ENCODE results near the gene ELOVL3. TPM values are rescaled to one million over a fixed set of nuclear protein-coding genes. Genes with fewer than 3 reads are reported as not detected.

The ELOVL3 gene
- total and polyA plus RNA-seq, 7 donors: 0.17 to 0.54 (median 0.26) TPM; not detected in 1

DNA sequence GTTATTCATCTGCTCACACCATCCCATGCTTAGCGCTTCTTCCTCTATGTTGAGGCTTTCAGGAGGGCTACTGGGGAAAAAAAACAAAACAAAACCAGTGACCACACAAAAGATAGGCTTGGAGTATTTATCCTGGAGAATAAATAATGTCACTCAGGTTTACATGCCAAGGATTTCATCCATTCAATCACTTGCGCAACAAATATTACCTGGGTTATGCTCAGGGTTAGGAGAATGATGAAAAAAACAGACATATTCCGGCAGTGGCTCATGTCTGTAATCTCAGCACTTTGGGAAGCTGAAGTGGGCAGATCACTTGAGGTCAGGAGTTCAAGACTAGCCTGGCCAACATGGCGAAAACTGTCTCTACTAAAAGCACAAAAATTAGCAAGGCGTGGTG is 3.3 kb upstream of the ELOVL3 start:
- no peaks in the 10 kb centered on the region for H3K27me3 ChIP-seq (ENCODE audit: insufficient read depth in 3 of 3, low read length in 2 of 3)
- WGBS, 3 donors: 87 to 92% (median 91%) methylated on average over 5 of the region's 5 CpGs
- TF ChIP-seq, protein P1, sequence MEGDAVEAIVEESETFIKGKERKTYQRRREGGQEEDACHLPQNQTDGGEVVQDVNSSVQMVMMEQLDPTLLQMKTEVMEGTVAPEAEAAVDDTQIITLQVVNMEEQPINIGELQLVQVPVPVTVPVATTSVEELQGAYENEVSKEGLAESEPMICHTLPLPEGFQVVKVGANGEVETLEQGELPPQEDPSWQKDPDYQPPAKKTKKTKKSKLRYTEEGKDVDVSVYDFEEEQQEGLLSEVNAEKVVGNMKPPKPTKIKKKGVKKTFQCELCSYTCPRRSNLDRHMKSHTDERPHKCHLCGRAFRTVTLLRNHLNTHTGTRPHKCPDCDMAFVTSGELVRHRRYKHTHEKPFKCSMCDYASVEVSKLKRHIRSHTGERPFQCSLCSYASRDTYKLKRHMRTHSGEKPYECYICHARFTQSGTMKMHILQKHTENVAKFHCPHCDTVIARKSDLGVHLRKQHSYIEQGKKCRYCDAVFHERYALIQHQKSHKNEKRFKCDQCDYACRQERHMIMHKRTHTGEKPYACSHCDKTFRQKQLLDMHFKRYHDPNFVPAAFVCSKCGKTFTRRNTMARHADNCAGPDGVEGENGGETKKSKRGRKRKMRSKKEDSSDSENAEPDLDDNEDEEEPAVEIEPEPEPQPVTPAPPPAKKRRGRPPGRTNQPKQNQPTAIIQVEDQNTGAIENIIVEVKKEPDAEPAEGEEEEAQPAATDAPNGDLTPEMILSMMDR (IDR thresholded peaks at IDR 0.05): no peak
- no peak overlapping the region for H3K4me3 ChIP-seq
- DNase-seq: no peak
- no peaks in the 10 kb centered on the region for H3K9me3 ChIP-seq
- H3K36me3 ChIP-seq (ENCODE audit: insufficient read depth in 1 of 2, low read depth in 1 of 2): no peaks in the 10 kb centered on the region
- peaks cover 13% of the 10 kb centered on the region for H3K4me1 ChIP-seq
- H3K27ac ChIP-seq: no peak overlapping the region
- no peak for ATAC-seq
- intact Hi-C loops (cut with DNase I): loop anchor here in 1 of 2 donors (10.0 kb wide), 1 partner anchor 48 kb away; no protein-coding TSS in a partner anchor

DNA sequence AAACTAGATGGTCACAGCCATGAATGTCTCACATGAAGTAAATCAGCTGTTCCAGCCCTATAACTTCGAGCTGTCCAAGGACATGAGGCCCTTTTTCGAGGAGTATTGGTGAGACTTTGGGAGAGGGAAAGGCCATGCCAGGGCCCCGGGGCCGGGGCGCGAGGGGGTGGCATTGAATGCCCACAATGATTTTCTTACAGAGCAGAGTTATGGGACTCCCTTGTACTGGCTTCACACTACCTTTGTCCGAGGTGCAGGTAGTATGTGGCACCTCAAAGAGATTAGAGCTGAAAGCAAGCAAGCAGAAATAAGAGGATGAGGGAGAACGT is 407 bp downstream of the ELOVL3 start:
- TF ChIP-seq, protein P1 (IDR thresholded peaks at IDR 0.05): no peak
- H3K27me3 ChIP-seq (ENCODE audit: insufficient read depth in 3 of 3, low read length in 2 of 3): peaks cover 0 to 1% (median 0%) of the 10 kb centered on the region in 3 donors
- H3K27ac ChIP-seq: no peak overlapping the region
- 52 to 57% (median 57%) methylated on average over 8 of the region's 8 CpGs for WGBS, 3 donors
- H3K36me3 ChIP-seq (ENCODE audit: insufficient read depth in 1 of 2, low read depth in 1 of 2): no peaks in the 10 kb centered on the region
- no peaks in the 10 kb centered on the region for H3K9me3 ChIP-seq
- peak overlapping the region; percentile 59 for H3K4me3 ChIP-seq
- intact Hi-C loops (cut with DNase I): loop anchor here (2.0 to 10.0 kb wide), 2 partner anchors 52 to 56 kb away; no protein-coding TSS in a partner anchor
- H3K4me1 ChIP-seq: peaks cover 22% of the 10 kb centered on the region
- ATAC-seq (no peak), DNase-seq (no peak)

DNA sequence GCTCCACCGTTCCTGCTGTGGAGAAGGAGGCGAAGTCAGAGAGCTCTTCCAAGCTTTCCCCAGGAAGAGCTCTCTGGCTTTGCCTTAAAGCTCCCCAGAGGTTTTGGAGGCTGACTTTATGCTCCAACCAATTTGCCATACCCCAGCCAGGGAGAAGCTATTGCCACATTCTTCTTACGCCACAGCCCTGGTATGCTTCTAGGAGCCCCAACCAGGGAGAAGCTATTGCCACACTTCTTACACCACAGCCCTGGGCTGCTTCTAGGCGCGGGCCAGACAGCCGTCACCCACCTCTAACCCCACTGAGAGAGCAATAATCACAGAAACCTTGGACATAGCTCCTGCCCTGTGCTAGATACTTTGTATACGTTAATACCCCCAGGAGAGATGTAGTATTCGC is 951 bp downstream of the ELOVL3 start:
- Histone ChIP-seq H3K36me3 (ENCODE audit: insufficient read depth in 1 of 2, low read depth in 1 of 2) (no peaks in the 10 kb centered on the region), H3K27ac (no peak overlapping the region), H3K9me3 (no peaks in the 10 kb centered on the region), H3K27me3 (ENCODE audit: insufficient read depth in 3 of 3, low read length in 2 of 3) (peaks cover 0 to 7% (median 0%) of the 10 kb centered on the region in 3 donors), H3K4me1 (peaks cover 22% of the 10 kb centered on the region), H3K4me3 (no peak overlapping the region)
- intact Hi-C loops (cut with DNase I): loop anchor here (2.0 to 10.0 kb wide), 2 partner anchors 52 to 56 kb away; no protein-coding TSS in a partner anchor
- ATAC-seq (peak in 3 of 4 donors; percentile 15 to 31 (median 25)), DNase-seq (peak in 1 of 2 donors; percentile 62)
- TF ChIP-seq, protein P1 (IDR thresholded peaks at IDR 0.05): no peak
- WGBS, 3 donors: 51 to 63% (median 53%) methylated on average over 8 of the region's 8 CpGs

DNA sequence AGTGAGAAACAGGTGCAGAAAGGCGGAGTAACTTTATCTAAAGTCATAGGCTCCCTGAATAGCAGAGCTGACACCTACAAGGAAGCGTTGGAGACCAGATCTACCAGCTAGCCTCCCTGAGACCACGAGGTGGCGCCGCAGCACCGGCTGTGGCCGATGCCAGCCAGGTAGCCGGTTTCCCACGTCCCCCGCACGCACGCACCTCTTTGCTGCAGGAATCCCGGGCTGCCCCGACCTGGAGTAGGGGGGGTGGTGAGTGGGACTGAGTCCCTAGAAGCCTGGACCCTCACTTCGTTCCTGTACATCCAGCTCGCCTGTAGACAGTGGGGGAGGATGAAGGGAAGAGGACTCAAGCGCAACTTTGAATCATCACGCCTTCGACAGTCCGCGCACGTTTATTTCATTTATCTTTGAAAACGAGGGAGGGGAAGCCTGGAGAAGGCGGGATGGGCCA is 3.7 kb downstream of the ELOVL3 start:
- TF ChIP-seq, protein P1 (IDR thresholded peaks at IDR 0.05): peak; percentile 97
- ATAC-seq (peak; percentile 59 to 84 (median 75)), DNase-seq (peak; percentile 83 to 92)
- Histone ChIP-seq H3K27ac (peak overlapping the region; percentile 5), H3K4me3 (peak overlapping the region; percentile 60), H3K4me1 (peaks cover 29% of the 10 kb centered on the region), H3K27me3 (ENCODE audit: insufficient read depth in 3 of 3, low read length in 2 of 3) (peaks cover 0 to 7% (median 0%) of the 10 kb centered on the region in 3 donors), H3K9me3 (no peaks in the 10 kb centered on the region), H3K36me3 (ENCODE audit: insufficient read depth in 1 of 2, low read depth in 1 of 2) (no peaks in the 10 kb centered on the region)
- 4 to 10% (median 6%) methylated on average over 24 of the region's 24 CpGs for WGBS, 3 donors
- intact Hi-C loops (cut with DNase I): loop anchor here (1.0 to 10.0 kb wide), 3 partner anchors 55 to 123 kb away; no protein-coding TSS in a partner anchor

All from psoas muscle (tissue), 8 donors.